ENCODE results near the gene ARIH2.

DNA sequence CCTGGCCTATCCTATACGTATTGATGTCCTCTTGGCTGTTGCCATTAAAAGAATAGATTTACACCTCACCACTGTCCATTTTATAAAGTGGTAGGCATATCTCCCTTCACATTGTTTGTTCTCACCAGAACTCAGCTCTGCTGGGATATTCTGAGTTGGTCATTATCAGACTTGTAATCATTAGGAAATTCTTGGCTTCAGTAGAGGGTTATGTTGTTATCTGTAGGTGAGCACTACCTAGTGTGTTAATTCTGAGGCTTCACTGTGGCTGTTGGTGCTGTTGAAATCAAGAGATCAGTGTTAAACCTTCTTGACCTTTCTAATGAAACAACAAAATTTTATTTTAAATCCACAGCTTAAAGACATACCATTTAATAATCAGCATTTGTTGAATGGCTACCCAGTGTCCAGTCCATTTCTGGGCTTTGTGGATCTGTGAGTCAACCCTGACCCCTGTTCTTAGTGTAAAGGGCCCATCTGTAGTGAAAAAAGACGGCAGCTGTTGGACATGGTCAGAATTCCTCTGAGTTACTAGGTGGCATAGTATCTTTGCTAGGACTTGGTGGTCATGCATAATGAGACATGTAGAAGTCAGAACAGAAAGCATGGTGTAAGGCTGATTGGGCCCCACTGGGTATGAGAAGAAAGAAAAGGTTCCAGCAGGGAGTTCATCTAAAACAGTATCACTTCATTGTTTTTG is 38.5 kb downstream of the ARIH2 start:
- TF ChIP-seq, protein P1, sequence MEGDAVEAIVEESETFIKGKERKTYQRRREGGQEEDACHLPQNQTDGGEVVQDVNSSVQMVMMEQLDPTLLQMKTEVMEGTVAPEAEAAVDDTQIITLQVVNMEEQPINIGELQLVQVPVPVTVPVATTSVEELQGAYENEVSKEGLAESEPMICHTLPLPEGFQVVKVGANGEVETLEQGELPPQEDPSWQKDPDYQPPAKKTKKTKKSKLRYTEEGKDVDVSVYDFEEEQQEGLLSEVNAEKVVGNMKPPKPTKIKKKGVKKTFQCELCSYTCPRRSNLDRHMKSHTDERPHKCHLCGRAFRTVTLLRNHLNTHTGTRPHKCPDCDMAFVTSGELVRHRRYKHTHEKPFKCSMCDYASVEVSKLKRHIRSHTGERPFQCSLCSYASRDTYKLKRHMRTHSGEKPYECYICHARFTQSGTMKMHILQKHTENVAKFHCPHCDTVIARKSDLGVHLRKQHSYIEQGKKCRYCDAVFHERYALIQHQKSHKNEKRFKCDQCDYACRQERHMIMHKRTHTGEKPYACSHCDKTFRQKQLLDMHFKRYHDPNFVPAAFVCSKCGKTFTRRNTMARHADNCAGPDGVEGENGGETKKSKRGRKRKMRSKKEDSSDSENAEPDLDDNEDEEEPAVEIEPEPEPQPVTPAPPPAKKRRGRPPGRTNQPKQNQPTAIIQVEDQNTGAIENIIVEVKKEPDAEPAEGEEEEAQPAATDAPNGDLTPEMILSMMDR (conservative IDR thresholded peaks at IDR 0.05; ENCODE audit: low read depth in 2 of 2), result no peak
- TF ChIP-seq JUNB (IDR thresholded peaks at IDR 0.05; ENCODE audit: unreplicated experiment), result no peak
- no peak for TF ChIP-seq POLR2AphosphoS5 (IDR thresholded peaks at IDR 0.05; ENCODE audit: low read depth)
- no peak for TF ChIP-seq EZH2 (IDR thresholded peaks at IDR 0.05; ENCODE audit: low read depth, unreplicated experiment)
- TF ChIP-seq, protein P2, sequence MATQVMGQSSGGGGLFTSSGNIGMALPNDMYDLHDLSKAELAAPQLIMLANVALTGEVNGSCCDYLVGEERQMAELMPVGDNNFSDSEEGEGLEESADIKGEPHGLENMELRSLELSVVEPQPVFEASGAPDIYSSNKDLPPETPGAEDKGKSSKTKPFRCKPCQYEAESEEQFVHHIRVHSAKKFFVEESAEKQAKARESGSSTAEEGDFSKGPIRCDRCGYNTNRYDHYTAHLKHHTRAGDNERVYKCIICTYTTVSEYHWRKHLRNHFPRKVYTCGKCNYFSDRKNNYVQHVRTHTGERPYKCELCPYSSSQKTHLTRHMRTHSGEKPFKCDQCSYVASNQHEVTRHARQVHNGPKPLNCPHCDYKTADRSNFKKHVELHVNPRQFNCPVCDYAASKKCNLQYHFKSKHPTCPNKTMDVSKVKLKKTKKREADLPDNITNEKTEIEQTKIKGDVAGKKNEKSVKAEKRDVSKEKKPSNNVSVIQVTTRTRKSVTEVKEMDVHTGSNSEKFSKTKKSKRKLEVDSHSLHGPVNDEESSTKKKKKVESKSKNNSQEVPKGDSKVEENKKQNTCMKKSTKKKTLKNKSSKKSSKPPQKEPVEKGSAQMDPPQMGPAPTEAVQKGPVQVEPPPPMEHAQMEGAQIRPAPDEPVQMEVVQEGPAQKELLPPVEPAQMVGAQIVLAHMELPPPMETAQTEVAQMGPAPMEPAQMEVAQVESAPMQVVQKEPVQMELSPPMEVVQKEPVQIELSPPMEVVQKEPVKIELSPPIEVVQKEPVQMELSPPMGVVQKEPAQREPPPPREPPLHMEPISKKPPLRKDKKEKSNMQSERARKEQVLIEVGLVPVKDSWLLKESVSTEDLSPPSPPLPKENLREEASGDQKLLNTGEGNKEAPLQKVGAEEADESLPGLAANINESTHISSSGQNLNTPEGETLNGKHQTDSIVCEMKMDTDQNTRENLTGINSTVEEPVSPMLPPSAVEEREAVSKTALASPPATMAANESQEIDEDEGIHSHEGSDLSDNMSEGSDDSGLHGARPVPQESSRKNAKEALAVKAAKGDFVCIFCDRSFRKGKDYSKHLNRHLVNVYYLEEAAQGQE (IDR thresholded peaks at IDR 0.05; ENCODE audit: unreplicated experiment), result no peak
- TF ChIP-seq CREB1 (CRISPR knock-in tag; IDR thresholded peaks at IDR 0.05; ENCODE audit: low read depth), result no peak
